Subcutaneous preadipocyte (primary cell): ENCODE data around the gene ZDHHC16. TPM values are rescaled to one million over a fixed set of nuclear protein-coding genes. Genes with fewer than 3 reads are reported as not detected.

Experiments
- small RNA-seq: library from RNA; depleted of rRNA; stranded (forward); fragments of <200 nt; gene quantifications from one replicate; pipeline ENCODE3, GENCODE V24; 2012
- total RNA-seq: library from RNA; depleted of rRNA; stranded (reverse); fragments of >200 nt; gene quantifications from 2 replicates; pipeline ENCODE4 v1.2.3, GENCODE V29; 2012

ZDHHC16 gene
- total RNA-seq, result 55.5 and 70.4 TPM in 2 replicates

GRCh38 chr10:97445722-97446639, at the start of gene ZDHHC16, which contains the start of gene EXOSC1:
ZDHHC16 (plus strand) TSS chr10:97446175; CDS start chr10:97451676, 5,501 bp downstream.
EXOSC1 (minus strand) TSS chr10:97446006; CDS start chr10:97445985, 21 bp downstream.

GRCh38 chr10:97400665-97401454, 45.1 kb upstream of the ZDHHC16 start, which contains the start of gene RRP12:
RRP12 (minus strand) TSS chr10:97401340; CDS start chr10:97401231, 109 bp downstream.

GRCh38 chr10:97425964-97426775, 19.8 kb upstream of the ZDHHC16 start, which contains the start of gene PGAM1:
PGAM1 (plus strand) TSS chr10:97426191; CDS start chr10:97426308, 117 bp downstream.

GRCh38 chr10:97498076-97498840, 52.3 kb downstream of the ZDHHC16 start, which contains the start of gene MMS19:
MMS19 (minus strand) TSS chr10:97498422; CDS start chr10:97498384, 38 bp downstream.

GRCh38 chr10:97498841-97499560, 53.0 kb downstream of the ZDHHC16 start, which contains the start of gene UBTD1:
UBTD1 (plus strand) TSS chr10:97498924; CDS start chr10:97499204, 280 bp downstream.

Small RNA genes within 50 kb of the gene (small RNA-seq; reads per million reads assigned to genes)
- gene RF00019, result not detected

Other genes with a start within 250 kb of the ZDHHC16 start
- 7.7 and 12.9 TPM in 2 replicates for gene ARHGAP19, start 153.5 kb upstream of the ZDHHC16 start, total RNA-seq
- 1.5 and 2.0 TPM in 2 replicates for gene FRAT1, start 126.9 kb upstream of the ZDHHC16 start, total RNA-seq
- gene FRAT2, start 111.4 kb upstream of the ZDHHC16 start, total RNA-seq, result 6.5 and 6.6 TPM in 2 replicates
- gene RRP12, start 44.8 kb upstream of the ZDHHC16 start, total RNA-seq, result 20.9 and 33.0 TPM in 2 replicates
- 517 and 548 TPM in 2 replicates for gene PGAM1, start 20.0 kb upstream of the ZDHHC16 start, total RNA-seq
- gene EXOSC1, start 169 bp upstream of the ZDHHC16 start, total RNA-seq, result 34.5 and 37.5 TPM in 2 replicates
- 81.2 and 105 TPM in 2 replicates for gene MMS19, start 52.2 kb downstream of the ZDHHC16 start, total RNA-seq
- 15.8 and 22.8 TPM in 2 replicates for gene UBTD1, start 52.7 kb downstream of the ZDHHC16 start, total RNA-seq
- 1.8 and 2.9 TPM in 2 replicates for gene ANKRD2, start 126.6 kb downstream of the ZDHHC16 start, total RNA-seq
- gene HOGA1, start 138.2 kb downstream of the ZDHHC16 start, total RNA-seq, result 2.5 and 2.6 TPM in 2 replicates
- gene C10orf62, start 143.5 kb downstream of the ZDHHC16 start, total RNA-seq, result 0.20 TPM in 1 of 2 replicates, not detected in the other
- 3.7 and 4.0 TPM in 2 replicates for gene MORN4, start 187.3 kb downstream of the ZDHHC16 start, total RNA-seq
- gene PI4K2A, start 194.5 kb downstream of the ZDHHC16 start, total RNA-seq, result 22.4 and 23.3 TPM in 2 replicates
- gene AVPI1, start 241.1 kb downstream of the ZDHHC16 start, total RNA-seq, result 20.9 and 37.1 TPM in 2 replicates